Mucosa of gallbladder (tissue), 1 donor: ENCODE measurements around the gene BCL7A. TPM values are rescaled to one million over a fixed set of nuclear protein-coding genes. Genes with fewer than 3 reads are reported as not detected.
"Not testable (repeated sequence)": the region's sequence is repeated elsewhere in the genome, so short reads cannot be mapped to it uniquely, and the experiment has no call there.

Experiments
- DNase-seq: peaks from one replicate; pipeline ENCODE4 v3.0.0-alpha.2; 2020; ENCODE audit warnings: low spot score
- total RNA-seq: library from RNA; stranded (reverse); gene quantifications from one replicate; pipeline ENCODE4 v1.2.1, GENCODE V29; 2021
- donor health status: DM: no; HTN: no; CAD: no.

Gene BCL7A
- total RNA-seq, 1 donor from 2014 or later: 17.7 TPM

DNA sequence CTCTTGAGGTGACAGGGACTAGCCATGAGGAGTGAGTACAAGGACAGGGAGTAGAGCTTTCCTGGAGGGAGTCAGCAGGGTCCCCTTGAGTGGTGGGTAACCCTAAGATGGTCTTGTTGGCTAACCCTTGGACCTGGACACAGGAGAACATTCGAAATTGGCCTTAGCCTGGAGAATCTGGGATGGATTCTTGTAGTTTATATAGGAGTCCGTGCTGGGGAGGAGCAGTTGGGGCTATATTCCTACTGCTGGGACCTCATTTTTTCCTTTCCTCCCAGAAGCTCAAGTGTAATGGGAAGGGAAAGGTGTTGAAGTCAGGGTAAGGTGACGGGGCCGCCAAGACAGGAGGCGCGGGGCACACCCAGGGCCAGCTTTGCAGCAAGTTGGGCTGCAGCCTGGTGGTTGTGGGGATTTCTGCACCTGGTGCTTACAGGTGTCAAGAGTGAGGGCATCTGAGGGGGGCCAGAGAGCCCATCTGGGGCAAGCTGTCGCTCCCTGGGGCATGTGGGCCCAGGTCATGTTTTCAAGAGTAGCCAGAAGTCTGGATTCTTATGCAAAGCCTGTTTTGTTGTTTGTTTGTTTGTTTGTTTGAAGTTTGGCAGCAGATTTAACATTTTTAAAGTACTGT lies 5.1 kb downstream of the BCL7A start:
- DNase-seq: no peak

DNA sequence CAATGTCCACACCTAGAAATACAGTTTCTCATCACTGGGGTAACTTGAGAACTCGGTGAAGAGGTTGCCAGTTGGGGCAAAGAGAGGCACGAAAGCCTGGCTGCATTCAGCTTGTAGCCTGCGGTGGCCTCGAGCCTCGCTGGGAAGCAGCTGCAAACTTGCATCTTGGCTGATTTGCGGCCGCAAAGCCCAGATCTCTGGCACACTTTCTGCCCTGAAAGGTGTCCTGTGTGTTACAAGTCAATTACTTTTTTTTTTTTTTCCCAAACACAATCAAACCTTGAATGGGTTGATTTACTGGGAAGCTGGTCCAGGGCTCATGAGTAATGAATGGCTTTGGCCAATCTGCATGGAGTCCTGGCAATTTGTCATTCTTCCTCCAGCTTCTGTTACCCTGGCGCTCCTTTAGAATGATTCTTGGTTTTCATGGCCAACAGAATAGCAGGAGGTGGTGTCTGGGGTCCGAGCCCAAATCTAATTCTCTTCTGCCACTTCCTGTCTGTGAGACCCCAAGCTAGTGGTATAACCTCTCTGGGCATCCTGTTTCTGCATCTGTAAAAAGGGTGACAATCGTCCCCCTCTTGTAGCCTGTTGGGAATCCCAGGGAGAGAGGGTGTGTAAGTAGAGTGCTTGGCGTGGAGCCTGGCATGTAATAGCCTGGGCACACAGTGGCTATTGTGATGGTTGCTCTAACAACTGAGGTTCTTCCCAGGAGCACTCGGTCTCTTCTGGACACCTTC lies 6.7 kb downstream of the BCL7A start:
- DNase-seq: no peak

DNA sequence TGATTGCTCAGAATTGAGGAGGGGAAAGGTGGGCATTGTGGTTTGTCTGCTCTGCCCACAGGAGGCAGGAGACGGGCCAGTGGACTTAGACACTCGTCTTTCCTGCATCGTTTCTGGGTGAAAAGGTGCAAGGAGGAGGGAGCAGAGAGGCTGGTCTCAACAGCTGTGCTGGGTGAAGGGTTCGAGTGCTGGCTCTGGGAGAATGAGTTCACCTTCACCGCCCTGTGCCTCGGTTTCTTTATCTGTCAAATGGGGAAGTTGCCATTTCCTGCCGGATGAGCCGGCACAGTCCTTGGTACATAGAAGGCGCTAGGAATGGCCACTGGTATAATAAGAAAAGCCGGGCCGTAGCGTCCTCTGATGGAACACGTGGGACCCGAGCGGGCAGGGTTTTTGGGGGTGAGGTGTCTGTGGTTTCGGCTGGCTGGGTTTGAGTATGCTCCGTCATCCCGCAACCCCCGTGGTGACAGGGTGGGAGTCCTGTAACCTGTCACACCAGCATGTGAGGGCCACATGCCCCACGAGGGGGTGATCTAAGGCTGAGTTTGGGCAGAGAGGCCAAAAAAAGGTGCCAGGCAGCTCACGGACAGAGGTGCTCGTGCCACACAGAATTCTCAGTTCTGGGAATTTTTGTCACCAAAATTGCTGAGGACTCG lies 7.3 kb downstream of the BCL7A start:
- DNase-seq: no peak

DNA sequence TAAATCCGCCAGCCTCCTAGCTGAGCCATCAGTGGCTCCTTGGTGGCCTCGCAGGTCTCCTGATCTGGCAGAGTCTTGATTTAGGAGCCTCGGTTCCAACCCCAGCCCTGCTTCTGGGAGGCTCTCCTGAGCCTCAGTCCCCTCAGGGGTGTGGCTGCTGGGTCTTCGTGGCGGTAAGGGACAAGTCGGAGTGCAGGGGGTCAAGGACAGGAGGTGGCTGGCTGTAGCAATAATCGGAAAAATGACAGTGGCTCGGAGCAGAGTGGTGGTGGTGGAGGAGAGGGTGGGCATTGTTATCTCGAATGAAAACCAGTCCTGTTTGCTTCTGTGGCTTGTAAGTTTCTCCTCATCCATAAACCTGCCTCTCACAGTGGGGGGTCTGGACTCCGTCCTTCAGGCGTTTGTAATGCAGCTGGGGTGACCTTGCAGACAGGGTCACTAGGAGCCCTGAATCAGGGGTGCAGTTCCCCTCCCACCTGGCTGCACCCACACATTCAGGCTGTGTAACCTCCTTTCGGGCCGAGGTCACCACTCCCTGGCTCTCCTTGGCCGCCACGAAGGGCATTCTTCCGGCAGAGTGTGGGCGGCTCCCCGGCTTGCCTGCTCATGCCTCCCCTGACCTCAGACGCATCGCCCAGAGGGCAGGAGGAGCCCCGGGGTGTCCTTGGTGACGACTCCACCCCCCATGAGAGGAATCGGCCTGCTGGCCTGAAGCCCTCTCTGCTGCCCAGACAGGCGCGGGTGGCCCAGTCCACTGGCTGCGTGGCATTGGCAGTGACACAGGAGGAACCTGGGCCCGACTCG lies 8.1 kb downstream of the BCL7A start:
- DNase-seq: no peak

DNA sequence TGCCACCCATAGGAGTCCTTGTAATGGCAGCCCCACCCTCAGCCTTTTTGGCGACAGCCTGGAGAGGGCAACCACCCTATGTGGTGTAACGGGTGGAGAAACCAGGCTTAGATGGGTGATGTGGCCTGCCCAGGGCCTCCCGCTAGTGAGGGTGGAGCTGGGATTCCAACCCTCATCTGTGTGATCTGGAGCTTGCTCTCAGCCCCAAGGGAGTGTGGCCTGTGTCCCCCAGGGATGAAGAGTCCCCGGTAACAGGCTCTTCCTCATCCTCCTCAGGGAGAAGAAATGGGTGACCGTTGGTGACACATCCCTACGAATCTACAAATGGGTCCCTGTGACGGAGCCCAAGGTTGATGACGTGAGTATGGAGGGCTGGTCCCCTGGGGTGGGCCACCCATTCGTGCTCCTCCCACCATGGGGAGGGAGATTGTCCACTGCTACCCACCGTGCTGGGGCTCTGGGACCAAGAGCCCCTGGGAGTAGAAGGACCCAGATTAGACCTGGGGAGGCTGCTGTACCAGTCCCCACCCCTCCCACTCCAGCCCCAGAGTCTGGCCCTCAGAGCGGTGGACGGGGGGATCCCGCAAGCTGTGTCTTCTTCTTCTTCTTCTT lies 8.8 kb downstream of the BCL7A start:
- no peak for DNase-seq

DNA sequence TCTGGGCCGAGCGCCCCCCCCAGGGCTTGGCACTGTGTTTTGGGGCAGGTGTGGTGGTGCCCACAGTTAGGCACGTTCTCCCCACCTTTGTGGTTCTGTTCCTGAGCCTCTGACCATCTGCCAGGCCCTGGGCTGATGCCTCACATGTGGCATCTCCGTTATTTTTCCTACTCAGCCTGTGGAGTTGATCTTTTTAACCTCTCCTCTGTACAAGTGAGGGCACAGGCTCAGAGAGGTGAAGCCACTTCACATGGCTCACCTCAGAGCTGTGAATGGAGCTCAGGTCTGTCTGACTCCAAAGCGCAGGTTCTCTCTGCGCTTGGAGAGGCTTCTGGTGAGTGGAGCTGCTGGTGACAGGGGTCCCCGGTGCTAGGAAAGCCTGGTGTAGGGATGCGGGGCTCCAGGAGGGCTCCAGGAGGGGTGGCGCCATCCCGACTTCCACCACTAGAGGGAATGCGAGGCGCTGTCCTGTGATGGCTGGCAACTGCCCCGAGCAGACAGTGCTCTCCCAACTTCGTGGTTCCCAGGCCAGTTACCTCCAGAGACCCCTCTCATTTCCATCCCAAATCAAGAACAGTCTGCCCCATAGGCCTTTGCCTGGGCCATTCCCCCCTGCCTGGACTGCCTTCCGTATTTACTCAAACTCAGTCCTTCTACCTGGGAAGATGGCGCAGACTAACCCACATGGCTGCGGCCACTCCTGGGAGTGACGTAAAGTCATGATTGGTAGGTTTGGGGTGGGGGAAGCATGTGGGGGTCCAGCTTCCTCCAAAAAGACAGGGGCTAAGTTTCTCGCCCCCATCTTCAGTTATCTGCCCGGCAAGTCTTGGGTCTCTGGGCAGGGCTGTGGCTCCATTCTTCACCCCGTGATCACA lies 9.9 kb downstream of the BCL7A start:
- peak; percentile 35 for DNase-seq

DNA sequence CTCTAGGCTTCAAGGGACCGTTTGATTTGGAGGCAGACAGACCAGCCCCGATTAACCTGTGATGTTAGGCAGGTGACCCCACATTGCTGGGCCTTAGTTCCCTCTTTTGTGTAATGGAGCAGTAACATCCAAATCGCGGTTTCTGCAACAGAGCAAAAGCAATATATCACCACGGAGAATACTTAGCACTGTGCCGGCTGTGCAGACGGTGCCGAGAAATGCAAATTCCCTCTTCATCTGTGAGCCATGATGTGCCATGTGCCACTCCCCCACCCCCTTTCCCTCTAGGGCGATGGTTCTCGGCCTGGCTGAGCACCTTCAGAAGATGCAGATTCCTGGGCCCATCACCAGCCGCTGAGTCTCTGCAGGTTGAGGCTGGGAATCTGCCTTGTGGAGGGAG lies 10.9 kb downstream of the BCL7A start:
- no peak for DNase-seq

DNA sequence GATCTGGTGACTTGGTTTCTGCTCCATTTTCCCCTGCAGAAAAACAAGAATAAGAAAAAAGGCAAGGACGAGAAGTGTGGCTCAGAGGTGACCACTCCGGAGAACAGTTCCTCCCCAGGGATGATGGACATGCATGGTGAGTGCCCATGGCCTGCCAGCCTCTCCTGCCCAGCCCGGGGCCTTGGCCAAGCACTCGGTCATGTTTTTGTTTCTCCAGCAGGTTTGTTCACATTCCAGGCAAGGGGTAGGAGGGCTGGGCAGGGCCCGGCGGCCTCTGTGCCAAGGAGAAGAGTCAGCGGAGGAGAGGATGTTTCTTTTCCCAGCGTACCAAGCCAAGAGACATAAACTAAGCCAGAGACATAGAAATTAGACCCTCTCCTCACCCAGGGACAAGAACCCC lies 13.6 kb downstream of the BCL7A start:
- DNase-seq: peak; percentile 82

DNA sequence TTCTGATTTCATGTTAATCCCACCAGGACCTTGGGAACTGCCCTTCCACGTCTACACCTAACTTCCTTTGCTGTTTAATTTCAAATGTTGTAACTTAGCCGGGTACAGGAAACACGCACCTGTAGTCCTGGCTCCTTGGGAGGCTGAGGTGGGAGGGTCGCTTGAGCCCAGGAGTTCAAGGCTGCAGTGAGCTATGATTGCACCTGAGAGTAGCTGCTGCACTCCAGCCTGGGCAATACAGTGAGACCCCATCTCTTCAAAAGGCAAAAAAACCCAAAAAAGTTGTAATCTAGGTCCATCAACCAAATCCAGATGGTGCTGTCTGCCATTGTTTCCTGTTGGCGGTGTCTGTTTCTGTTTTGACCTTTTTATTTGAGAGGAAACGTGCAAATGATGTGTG lies 14.5 kb downstream of the BCL7A start:
- no peak for DNase-seq

DNA sequence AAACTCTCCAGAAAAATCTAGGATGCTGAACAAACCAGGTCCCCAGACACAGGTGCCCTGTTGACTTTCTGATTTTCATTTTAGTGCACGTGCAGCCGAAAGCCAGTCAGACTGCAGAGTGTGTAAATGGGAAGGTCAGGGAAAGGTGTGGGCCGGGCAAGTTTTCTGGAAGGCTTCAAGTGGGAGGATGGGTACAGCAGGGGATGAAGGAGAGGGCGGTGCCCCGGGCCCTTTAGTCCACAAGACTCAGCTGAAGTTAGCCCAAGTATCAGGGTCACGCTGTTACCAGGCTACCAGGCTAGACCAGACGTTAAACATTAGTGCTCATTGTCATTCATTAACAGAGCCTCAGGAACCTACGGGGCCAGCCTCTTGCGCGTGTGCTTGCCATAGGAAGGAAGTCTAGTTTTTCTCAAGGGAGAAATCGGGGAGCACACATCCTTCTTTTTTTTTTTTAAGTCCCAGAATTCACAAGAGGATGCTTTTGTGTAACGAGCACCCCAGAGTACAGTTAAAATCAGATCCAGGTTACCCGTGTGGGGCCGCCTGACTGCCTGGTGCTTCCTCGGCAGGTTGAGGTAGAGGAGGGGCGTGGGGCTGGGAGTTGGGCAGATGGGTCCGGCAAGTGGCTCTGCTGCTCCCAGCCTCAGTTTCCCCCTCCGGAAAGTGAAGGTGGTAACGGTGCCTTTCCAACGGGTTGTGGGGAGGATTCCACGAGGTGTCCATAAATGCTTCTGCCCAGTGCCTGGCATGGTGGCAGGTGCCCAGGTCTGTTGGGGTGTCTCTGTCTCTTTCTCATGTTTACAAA lies 19.1 kb downstream of the BCL7A start:
- DNase-seq: peak; percentile 90

DNA sequence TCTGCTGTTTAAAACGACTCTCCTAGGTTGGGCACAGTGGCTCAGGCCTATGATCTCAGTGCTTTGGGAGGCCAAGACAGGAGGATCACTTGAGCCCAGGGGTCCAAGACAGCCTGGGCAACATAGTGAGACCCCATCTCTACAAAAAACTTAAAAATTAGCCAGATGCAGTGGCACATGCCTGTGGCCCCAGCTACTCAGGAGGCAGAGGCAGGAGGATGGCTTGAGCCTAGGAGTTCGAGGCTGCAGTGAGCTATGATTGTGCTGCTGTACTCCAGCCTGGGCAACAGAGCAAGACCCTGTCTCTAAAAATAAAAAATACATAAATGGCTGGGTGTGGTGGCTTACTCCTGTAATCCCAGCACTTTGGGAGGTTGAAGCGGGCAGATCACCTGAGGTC lies 19.8 kb downstream of the BCL7A start:
- DNase-seq: not testable (repeated sequence)

DNA sequence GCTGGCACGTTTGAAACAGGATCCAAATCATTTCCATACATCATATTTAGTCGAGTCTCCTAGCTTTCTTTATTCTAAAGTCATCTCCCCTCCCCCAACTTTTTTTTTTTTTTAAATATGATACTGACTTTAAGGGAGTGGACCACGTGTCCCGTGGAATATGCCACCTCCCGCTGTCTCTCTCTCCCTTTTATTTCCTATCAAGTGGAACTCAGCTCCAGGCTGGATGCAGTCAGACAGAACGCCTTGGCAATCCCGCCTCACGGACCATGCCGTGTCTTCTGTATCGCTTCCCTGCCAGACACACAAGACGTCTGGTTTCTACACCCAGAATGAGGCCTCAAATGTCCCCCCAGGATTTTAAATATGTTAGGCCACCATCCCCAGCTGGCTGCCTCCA lies 21.2 kb downstream of the BCL7A start:
- no peak for DNase-seq

DNA sequence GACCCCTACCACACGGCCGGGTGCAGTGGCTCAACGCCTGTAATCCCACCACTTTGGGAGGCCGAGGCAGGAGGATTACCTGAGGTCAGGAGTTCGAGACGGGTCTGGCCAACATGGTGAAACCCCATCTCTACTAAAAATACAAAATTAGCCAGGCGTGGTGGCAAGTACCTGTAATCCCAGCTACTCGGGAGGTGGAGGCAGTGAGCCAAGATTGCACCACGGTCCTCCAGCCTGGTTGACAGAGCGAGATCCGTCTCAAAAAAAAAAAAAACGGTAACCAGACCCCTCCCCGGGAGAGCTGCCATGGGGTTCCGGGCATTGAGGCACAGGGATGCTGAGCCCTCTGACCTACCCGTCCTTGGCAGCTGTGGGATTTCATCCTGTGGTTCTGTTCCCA lies 21.8 kb downstream of the BCL7A start:
- DNase-seq: no peak

DNA sequence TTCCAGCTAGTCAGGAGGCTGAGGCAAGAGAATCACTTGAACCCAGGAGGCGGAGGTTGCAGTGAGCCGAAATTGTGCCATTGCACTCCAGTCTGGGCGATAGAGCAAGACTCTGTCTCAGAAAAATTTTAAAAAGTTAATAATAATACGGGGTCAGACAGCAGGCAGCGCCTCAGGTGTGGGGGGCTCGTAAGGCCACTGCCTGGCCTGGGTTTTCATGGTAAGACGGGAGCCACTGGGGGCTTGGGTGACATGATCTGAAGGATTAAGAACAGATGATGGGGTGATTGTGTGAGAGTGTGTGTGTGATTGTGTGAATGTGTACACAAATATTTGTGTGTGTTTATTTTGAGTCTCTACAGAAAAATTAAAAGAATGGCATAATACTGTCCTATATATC lies 23.6 kb downstream of the BCL7A start:
- no peak for DNase-seq

DNA sequence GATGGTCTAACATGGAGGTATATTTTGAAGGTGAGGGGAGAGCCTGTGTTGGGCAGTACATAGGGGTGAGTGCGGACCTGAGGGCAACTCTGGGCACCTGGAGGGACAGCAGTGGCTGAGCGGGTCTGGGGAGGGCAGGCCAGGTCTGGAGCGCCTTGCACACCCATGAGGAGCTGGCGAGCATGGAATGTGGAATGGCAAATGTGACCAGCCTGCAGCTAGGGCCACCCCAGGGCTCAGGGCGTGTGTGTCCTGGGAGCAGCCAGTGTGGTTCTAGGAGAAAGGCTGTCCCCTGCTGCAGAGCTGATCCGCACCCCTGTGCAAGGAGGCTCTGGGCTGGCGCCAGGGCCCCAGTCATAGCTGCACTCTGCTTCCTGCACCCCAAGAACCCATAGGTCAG lies 24.5 kb downstream of the BCL7A start:
- DNase-seq: no peak

DNA sequence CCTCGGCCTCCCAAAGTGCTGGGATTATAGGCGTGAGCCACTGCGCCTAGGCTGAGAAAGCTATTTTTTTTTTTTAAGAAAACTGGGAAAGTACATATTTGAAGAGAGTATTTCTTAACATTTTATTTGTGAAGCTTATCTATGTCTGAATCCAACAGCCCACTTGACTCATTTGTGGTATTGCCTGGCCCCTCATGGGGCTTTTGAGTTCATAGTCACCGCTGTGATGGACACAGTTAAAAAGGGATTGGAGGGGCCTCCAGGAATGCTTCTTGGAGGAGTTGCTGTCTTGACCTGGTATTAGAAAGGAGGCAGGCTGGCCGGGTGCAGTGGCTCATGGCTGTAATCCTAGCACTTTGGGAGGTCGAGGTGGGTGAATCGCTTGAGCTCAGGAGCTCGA lies 26.5 kb downstream of the BCL7A start:
- no peak for DNase-seq

DNA sequence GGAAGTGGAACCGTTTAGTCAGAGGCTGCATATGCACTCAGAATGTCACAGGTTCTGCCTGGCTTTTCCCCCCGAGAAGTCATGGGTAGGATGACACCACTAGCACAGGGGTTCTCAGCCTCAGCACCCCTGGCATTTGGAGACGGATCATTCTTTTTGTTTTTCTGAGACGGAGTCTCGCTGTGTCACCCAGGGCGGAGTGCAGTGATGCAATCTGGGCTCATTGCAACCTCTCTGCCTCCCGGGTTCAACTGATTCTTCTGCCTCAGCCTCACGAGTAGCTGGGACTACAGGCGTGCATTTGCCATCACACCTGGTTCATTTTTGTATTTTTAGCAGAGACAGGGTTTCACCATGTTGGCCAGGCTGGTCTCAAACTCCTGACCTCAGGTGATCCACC lies 28.1 kb downstream of the BCL7A start:
- no peak for DNase-seq

DNA sequence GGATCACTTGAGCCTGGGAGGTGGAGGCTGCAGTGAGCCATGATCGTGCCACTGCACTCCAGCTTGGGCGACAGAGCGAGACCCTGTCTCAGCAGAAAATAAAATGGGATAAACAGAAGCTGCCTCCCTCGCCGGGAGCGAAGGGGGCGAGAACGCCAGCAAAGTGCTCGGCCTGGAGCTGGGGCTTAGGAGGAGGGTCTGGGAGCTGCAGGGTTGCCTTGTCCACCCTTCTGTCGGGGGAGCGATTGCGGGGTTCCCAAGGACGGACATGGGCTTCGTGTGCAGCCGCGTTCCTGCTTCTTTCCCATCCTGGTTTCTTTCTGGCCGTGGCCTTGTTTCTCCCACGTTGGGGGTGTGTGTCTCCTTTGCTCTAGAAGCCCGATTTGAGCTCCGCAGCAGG lies 29.0 kb downstream of the BCL7A start:
- DNase-seq: no peak

DNA sequence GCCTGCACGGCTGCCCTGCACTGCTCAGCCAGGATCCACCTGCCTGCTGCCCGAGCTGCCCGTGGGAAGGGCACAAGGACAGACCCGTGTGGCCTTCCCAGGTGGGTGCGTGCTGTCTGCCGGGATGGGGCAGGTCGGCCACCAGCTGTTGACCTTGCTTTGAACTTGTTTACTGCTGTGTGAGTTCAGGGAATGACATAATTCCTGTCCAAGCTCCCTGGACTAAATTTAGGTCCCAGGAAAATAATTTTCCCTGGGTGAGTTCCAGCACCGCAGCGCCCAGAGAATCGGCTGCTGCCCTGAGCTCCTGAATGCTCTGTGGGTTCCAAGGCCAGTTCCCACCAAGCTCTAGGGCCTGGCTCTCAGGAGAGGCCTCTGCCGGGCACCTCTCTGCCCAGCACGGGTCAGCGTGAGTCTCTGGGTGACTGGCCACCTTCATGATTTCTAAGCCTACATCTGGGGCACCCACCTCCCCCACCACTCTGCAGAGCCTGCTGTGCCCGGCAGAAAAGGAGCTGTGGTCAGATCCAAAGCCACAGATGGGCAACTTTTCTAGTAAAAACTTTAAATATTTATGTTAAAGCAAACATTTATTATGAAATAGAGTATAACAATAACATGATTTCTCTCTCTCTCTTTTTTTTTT lies 29.7 kb downstream of the BCL7A start:
- DNase-seq: no peak

DNA sequence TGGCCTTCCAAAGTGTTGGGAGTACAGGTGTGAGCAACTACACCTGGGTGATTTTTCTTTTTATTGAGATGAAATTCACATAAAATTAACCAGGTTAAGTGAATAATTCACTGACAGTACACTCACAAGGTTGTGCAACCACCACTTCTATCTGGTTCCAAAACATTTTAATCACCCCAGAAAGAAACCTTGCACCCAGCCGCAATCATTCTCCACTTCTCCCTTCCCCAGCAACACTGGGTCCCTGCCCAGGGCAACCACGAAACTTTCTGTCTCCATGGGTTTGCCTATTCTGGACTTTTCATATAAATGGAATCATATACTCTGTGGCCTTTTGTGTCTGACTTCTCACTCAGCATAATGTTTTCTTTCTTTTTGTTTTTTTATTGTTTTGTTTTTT lies 30.6 kb downstream of the BCL7A start:
- DNase-seq: no peak
